IPS DF 6.9 (cell line): ENCODE results near the gene RAD51B.

Source experiments
- DNase-seq: peaks from one replicate; pipeline ENCODE4 v3.0.0-alpha.2; 2013; ENCODE audit warnings: low read depth, low spot score
- H3K27ac ChIP-seq: one replicate; pipeline ENCODE4 v1.5.1; 2013; ENCODE audit warnings: low read length, control low read depth
- H3K27me3 ChIP-seq: 2 replicates; pipeline ENCODE4 v1.6.1; 2013; ENCODE audit warnings: mild to moderate bottlenecking, low read length; ENCODE audit not compliant: control insufficient read depth, insufficient read depth
- H3K36me3 ChIP-seq: 2 replicates; pipeline ENCODE4 v1.6.1; 2013; ENCODE audit warnings: low read length; ENCODE audit not compliant: control insufficient read depth, insufficient read depth
- H3K4me1 ChIP-seq: 2 replicates; pipeline ENCODE4 v1.6.1; 2013; ENCODE audit warnings: low read length; ENCODE audit not compliant: control insufficient read depth, insufficient read depth
- H3K4me3 ChIP-seq: 2 replicates; pipeline ENCODE4 v1.5.1; 2013; ENCODE audit warnings: mild to moderate bottlenecking, low read length
- H3K9me3 ChIP-seq: 2 replicates; pipeline ENCODE4 v1.6.1; 2013; ENCODE audit warnings: low read length, inconsistent platforms; ENCODE audit not compliant: control insufficient read depth, insufficient read depth
- WGBS: extraction: QIAGEN DNeasy Blood & Tissue Kit; methylation state at CpG from one replicate; pipeline ENCODE4 v1.1.7; 2013; ENCODE audit warnings: mixed read lengths, missing lambda C conversion rate; ENCODE audit not compliant: insufficient read length, insufficient coverage; 5-methylcytosine and 5-hydroxymethylcytosine counted together

RAD51B gene

DNA sequence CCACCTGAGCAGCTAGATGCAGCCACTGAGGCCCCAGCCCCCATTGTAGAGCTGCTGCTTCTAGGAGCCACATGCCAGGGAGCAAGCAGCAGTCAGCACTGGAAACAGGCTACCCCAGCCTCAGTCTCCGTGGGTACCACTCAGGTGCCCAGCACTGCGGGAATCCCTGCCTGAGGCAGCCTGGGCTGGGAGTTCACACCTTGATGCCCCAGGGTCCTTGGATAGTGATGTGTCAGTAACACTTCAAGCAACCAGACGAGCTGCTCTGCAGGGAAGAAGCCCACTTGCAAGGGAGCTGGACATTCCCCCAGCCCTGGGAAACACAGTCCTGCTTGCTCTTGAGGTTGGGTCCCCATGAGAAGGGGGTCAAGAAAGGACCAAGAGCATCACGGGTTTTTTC lies 882.6 kb downstream of the RAD51B start:
- no peaks in the 10 kb centered on the region for H3K9me3 ChIP-seq
- no CpG with 5 or more reads among the region's 4 CpGs for WGBS
- no peak overlapping the region for H3K27ac ChIP-seq
- DNase-seq = no peak
- H3K36me3 ChIP-seq = 0 out of 2 replicates have a peak, but pooled peaks cover 3% of the 10 kb centered on the region
- H3K4me3 ChIP-seq = no peak overlapping the region
- no peaks in the 10 kb centered on the region for H3K4me1 ChIP-seq
- no peaks in the 10 kb centered on the region for H3K27me3 ChIP-seq

DNA sequence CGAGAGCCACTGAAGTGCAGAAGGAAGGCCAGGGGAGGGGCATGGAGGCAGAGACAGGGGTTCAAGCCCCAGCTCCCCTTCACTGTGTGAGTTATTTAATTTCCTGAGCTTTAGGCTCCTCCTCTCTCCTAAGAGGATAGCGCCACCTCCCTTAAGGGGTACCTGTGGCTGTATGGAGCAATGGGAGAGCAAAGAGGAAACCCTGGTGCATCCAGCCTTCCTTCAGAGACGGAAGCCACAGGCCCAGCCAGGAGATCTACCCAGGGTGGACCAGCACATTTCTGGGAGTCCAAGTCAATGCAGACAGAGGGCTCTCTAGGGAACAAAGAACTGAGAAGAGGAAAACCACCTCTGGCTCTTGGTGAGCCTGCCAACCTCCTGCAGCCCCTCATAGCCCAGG lies 883.0 kb downstream of the RAD51B start:
- Histone ChIP-seq H3K27me3 (no peaks in the 10 kb centered on the region), H3K36me3 (0 out of 2 replicates have a peak, but pooled peaks cover 3% of the 10 kb centered on the region), H3K4me1 (no peaks in the 10 kb centered on the region), H3K9me3 (no peaks in the 10 kb centered on the region), H3K4me3 (no peak overlapping the region), H3K27ac (no peak overlapping the region)
- no peak for DNase-seq
- WGBS = no CpG with 5 or more reads among the region's 3 CpGs

DNA sequence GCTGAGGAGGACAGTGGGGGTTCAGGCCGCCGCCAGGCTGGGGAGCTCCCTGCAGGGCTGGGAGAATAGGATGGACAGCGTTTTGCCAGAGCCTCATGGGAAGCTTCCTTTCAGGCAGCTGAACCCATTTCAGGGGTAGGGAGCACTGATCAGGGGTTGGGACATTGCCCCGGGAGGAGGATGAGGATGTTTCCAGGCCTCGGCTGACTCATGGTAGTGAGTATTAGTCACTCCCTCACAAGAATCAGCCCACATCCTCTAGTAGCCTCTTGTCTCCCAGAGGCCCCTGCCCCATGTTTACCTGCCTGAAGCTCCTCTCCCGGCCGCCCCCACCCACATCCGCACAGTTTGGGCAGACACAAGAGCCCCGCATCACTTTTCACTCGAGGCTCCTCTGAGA lies 883.5 kb downstream of the RAD51B start:
- H3K36me3 ChIP-seq = 0 out of 2 replicates have a peak, but pooled peaks cover 3% of the 10 kb centered on the region
- no peaks in the 10 kb centered on the region for H3K4me1 ChIP-seq
- DNase-seq = no peak
- H3K9me3 ChIP-seq = no peaks in the 10 kb centered on the region
- no peak overlapping the region for H3K4me3 ChIP-seq
- WGBS = no CpG with 5 or more reads among the region's 10 CpGs
- H3K27ac ChIP-seq = no peak overlapping the region
- no peaks in the 10 kb centered on the region for H3K27me3 ChIP-seq

GRCh38 chr14:68704736-68705720 lies 885.4 kb downstream of the RAD51B start:
- Histone ChIP-seq H3K9me3 (no peaks in the 10 kb centered on the region), H3K27ac (no peak overlapping the region)
- no peak for DNase-seq

GRCh38 chr14:68705741-68706283 lies 886.2 kb downstream of the RAD51B start:
- Histone ChIP-seq H3K9me3 (no peaks in the 10 kb centered on the region), H3K27me3 (no peaks in the 10 kb centered on the region), H3K27ac (no peak overlapping the region), H3K4me1 (no peaks in the 10 kb centered on the region), H3K4me3 (no peak overlapping the region), H3K36me3 (0 out of 2 replicates have a peak, but pooled peaks cover 2% of the 10 kb centered on the region)
- WGBS = no CpG with 5 or more reads among the region's 10 CpGs
- DNase-seq = no peak

More at GRCh38 chr14:68704736-68705720, 885.4 kb downstream of the RAD51B start:
- no peaks in the 10 kb centered on the region for H3K27me3 ChIP-seq
- H3K4me1 ChIP-seq = no peaks in the 10 kb centered on the region
- H3K4me3 ChIP-seq = no peak overlapping the region
- WGBS = no CpG with 5 or more reads among the region's 16 CpGs
- H3K36me3 ChIP-seq = 0 out of 2 replicates have a peak, but pooled peaks cover 3% of the 10 kb centered on the region

GRCh38 chr14:68707482-68707881 lies 887.9 kb downstream of the RAD51B start:
- no peak for DNase-seq
- Histone ChIP-seq H3K36me3 (no peaks in the 10 kb centered on the region), H3K4me3 (no peak overlapping the region), H3K9me3 (no peaks in the 10 kb centered on the region), H3K4me1 (no peaks in the 10 kb centered on the region), H3K27me3 (no peaks in the 10 kb centered on the region), H3K27ac (no peak overlapping the region)
- no CpG with 5 or more reads among the region's 4 CpGs for WGBS

DNA sequence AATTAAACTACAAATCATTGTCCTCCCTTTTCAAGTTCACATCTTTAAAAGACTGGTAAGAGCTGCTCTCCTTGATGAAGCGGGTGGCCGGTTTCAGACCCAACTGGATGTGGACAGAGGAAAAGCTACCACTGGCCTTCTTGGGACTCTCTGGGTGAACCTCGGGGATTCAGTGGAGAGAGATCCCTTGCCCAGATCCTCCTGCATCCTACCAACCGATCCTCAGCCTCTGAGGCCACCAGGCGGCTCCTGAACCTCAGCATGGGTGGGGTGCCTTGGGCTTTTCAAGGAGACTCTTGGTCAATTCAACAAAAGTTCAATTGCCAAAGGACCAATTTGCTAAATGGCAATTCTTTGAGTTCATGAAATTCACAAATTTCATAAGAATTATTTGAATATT lies 888.8 kb downstream of the RAD51B start:
- Histone ChIP-seq H3K27ac (no peak overlapping the region), H3K9me3 (no peaks in the 10 kb centered on the region), H3K4me1 (no peaks in the 10 kb centered on the region), H3K27me3 (no peaks in the 10 kb centered on the region), H3K4me3 (no peak overlapping the region), H3K36me3 (no peaks in the 10 kb centered on the region)
- no CpG with 5 or more reads among the region's 5 CpGs for WGBS
- DNase-seq = no peak

DNA sequence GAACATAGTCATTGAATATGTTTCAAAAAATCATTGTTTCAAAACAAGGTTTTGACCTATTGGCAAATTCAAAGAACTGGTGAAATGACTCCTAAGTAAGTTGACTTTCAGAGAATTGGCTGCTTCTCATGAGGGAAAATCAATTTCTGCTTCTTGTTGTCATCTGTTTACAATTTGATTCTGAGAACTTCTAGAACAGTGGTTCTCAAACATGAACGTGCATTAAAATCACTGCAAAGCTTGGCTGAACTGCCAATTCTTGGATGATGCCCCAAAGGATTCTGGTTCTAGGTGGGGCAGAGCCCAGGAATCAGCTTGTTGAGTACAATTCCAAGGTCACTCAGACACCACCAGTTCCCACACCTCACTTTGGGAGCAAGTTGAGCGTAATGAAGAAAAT lies 889.4 kb downstream of the RAD51B start:
- H3K4me1 ChIP-seq = no peaks in the 10 kb centered on the region
- DNase-seq = no peak
- no CpG with 5 or more reads among the region's 2 CpGs for WGBS
- H3K36me3 ChIP-seq = no peaks in the 10 kb centered on the region
- no peak overlapping the region for H3K4me3 ChIP-seq
- no peaks in the 10 kb centered on the region for H3K9me3 ChIP-seq
- H3K27ac ChIP-seq = no peak overlapping the region
- no peaks in the 10 kb centered on the region for H3K27me3 ChIP-seq

GRCh38 chr14:68710776-68711175 lies 891.2 kb downstream of the RAD51B start:
- Histone ChIP-seq H3K9me3 (no peaks in the 10 kb centered on the region), H3K27ac (no peak overlapping the region), H3K36me3 (no peaks in the 10 kb centered on the region), H3K4me3 (no peak overlapping the region), H3K27me3 (no peaks in the 10 kb centered on the region), H3K4me1 (no peaks in the 10 kb centered on the region)
- no peak for DNase-seq
- no CpG with 5 or more reads among the region's 6 CpGs for WGBS

DNA sequence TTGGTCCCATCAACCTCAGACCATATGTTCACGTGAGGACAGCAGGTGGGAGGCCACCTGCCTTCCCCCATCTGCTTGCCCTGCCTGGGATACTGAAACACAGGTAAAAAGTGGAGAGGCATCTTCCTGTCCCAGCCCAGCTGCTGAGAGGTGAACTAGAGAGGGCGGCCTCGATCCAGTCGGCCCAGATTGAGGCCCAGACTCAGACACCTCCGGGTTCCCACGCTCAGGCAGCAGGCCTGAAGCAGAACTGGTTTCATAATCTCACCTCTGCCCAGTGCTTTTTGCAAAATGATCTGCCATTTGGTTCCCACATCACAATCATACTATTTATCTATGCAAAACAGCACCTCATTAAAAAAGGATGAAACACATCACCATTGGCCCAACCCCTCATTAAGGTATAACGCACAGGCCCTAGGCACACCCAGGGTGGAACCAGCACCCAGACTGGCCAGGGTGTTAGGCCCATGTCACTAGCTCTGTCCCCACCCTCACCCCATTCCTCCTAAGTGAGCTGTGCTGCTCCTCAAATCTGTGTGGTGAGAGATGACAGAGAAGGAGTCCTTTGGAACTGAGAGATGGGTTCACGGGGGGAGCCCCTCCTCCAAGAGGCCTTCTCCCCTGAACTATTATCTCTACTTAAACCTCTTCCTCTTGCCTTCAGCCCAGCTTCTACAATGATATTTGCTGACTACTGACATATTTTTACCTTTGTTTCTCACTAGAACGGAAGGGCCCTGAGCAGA lies 892.2 kb downstream of the RAD51B start:
- no peaks in the 10 kb centered on the region for H3K27me3 ChIP-seq
- no peaks in the 10 kb centered on the region for H3K36me3 ChIP-seq
- DNase-seq = no peak
- no peak overlapping the region for H3K4me3 ChIP-seq
- no peaks in the 10 kb centered on the region for H3K4me1 ChIP-seq
- no peaks in the 10 kb centered on the region for H3K9me3 ChIP-seq
- no CpG with 5 or more reads among the region's 9 CpGs for WGBS
- no peak overlapping the region for H3K27ac ChIP-seq
